MCF 10A (cell line): ENCODE data around the gene DCAF12. TPM values are rescaled to one million over a fixed set of nuclear protein-coding genes. Genes with fewer than 3 reads are reported as not detected.
A peak's percentile ranks its signal among the peaks of the same experiment; 100 is the strongest.

Experiments
- BruUV-seq: library from RNA; stranded (reverse); fragments of 400-500 nt; replicated peaks from 2 replicates; lab custom pipeline; 2021; lab: Mats Ljungman, UMichigan
- CTCF ChIA-PET: fragments of 300-600 bp; sonication (Branson Sonifier 250); formaldehyde crosslinking; extraction: SDS; loops from one replicate; lab custom pipeline; 2021; ENCODE audit warnings: antibody characterized with exemption, inconsistent platforms; lab: Yijun Ruan, JAX
- POLR2A ChIA-PET: fragments of 300-600, 350-650 bp; sonication (Branson Sonifier 250); formaldehyde crosslinking; extraction: SDS; loops from one replicate; lab custom pipeline; 2020; ENCODE audit warnings: antibody characterized with exemption, inconsistent platforms; lab: Yijun Ruan, JAX
- DNase-seq: peaks from one replicate; pipeline ENCODE4 v3.0.0-alpha.2; 2018; ENCODE audit not compliant: unreplicated experiment
- H3K27ac Mint-ChIP-seq: one replicate; pipeline ENCODE4 v1.8.0; 2022; ENCODE audit warnings: mild to moderate bottlenecking, low read depth, mixed read lengths; ENCODE audit not compliant: unreplicated experiment
- H3K27me3 Mint-ChIP-seq: one replicate; pipeline ENCODE4 v1.8.0; 2022; ENCODE audit warnings: mixed read lengths; ENCODE audit not compliant: insufficient read depth, unreplicated experiment
- H3K36me3 Mint-ChIP-seq: one replicate; pipeline ENCODE4 v1.8.0; 2022; ENCODE audit warnings: mild to moderate bottlenecking, moderate library complexity, mixed read lengths; ENCODE audit not compliant: insufficient read depth, unreplicated experiment
- H3K4me1 Mint-ChIP-seq: one replicate; pipeline ENCODE4 v1.8.0; 2022; ENCODE audit warnings: mixed read lengths; ENCODE audit not compliant: insufficient read depth, unreplicated experiment
- H3K4me3 Mint-ChIP-seq: one replicate; pipeline ENCODE4 v1.8.0; 2022; ENCODE audit warnings: mild to moderate bottlenecking, moderate library complexity, mixed read lengths; ENCODE audit not compliant: unreplicated experiment
- H3K9me3 Mint-ChIP-seq: one replicate; pipeline ENCODE4 v1.8.0; 2022; ENCODE audit warnings: mixed read lengths; ENCODE audit not compliant: unreplicated experiment
- intact Hi-C: fragments of 100-400 bp; cut with micrococcal nuclease; formaldehyde crosslinking; loops from 2 replicates; pipeline ENCODE4 v1.14.1; 2022
- total RNA-seq: library from RNA; stranded (reverse); gene quantifications from 2 replicates; pipeline ENCODE4 v1.2.3, GENCODE V29; 2022
- TF ChIP-seq, protein P1 (sequence below): fragments of 200-600 bp; IDR thresholded peaks from one replicate; pipeline ENCODE4 v1.8.0; 2022; ENCODE audit warnings: antibody characterized with exemption, mild to moderate bottlenecking; ENCODE audit not compliant: unreplicated experiment

The DCAF12 gene
- total RNA-seq, 1 experiment from 2014 or later = 39.8 TPM

DNA sequence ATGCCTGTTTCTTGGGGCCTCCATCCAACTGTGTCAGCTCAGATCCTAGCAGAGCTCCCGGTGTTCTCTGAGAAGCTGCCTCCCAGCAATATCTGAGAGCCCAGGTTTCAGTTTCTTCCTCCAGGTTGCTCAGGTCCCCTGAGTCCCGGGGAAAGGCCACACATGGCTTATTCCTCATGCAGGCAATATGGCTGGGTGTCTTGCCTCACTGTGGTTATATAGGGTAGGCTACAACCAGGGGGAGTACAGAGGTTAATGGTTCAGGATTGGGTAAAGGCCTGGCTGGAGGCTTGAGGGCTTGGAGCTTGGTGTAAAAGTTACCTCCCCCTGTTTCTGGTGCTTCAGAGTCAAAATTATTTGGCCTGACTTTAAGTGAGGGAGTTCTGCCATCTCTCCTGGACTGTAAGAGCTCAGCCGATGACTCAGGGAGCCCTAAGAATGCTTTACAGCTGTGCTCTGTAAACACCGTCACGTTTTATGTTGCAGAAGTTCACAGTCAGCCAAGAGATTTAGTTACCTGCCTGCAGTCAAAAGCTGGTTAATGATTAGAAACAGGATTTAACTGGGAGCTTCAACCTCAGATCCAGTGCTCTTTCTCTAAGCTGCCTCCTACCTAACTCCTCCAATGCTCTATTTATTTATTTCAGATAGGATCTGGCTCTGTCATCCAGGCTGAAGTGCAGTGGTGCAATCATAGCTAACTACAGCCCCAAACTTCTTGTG, 53.5 kb downstream of the DCAF12 start:
- TF ChIP-seq, protein P1, sequence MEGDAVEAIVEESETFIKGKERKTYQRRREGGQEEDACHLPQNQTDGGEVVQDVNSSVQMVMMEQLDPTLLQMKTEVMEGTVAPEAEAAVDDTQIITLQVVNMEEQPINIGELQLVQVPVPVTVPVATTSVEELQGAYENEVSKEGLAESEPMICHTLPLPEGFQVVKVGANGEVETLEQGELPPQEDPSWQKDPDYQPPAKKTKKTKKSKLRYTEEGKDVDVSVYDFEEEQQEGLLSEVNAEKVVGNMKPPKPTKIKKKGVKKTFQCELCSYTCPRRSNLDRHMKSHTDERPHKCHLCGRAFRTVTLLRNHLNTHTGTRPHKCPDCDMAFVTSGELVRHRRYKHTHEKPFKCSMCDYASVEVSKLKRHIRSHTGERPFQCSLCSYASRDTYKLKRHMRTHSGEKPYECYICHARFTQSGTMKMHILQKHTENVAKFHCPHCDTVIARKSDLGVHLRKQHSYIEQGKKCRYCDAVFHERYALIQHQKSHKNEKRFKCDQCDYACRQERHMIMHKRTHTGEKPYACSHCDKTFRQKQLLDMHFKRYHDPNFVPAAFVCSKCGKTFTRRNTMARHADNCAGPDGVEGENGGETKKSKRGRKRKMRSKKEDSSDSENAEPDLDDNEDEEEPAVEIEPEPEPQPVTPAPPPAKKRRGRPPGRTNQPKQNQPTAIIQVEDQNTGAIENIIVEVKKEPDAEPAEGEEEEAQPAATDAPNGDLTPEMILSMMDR = no peak
- BruUV-seq = no TSS peak
- no peaks in the 10 kb centered on the region for H3K27me3 Mint-ChIP-seq
- peak overlapping the region; percentile 81 for H3K27ac Mint-ChIP-seq
- H3K36me3 Mint-ChIP-seq = no peaks in the 10 kb centered on the region
- DNase-seq = peak; percentile 80
- H3K4me3 Mint-ChIP-seq = no peak overlapping the region
- ChIA-PET CTCF (interaction anchor here (0.6 to 4.1 kb wide), 44 partner anchors 10 to 1043 kb away, joined by 3 to 39 read pairs (median 4); partner anchors contain the start of genes UBAP1 and UBAP2), POLR2A (interaction anchor here (0.6 to 4.7 kb wide), 25 partner anchors 8 to 564 kb away, joined by 3 to 105 read pairs (median 4); partner anchors contain the start of genes UBAP1 and UBAP2)
- H3K4me1 Mint-ChIP-seq = peaks cover 22% of the 10 kb centered on the region
- H3K9me3 Mint-ChIP-seq = no peaks in the 10 kb centered on the region
- intact Hi-C loops = loop anchor here (5.0 kb wide), 2 partner anchors 146 to 256 kb away; partner anchors contain the start of gene UBE2R2

GRCh38 chr9:34072410-34072809, 54.1 kb downstream of the DCAF12 start:
- ChIA-PET CTCF (interaction anchor here (0.6 to 4.1 kb wide), 17 partner anchors 13 to 464 kb away, joined by 3 to 39 read pairs (median 5); partner anchors contain the start of gene UBAP2), POLR2A (interaction anchor here (0.6 to 4.7 kb wide), 16 partner anchors 8 to 448 kb away, joined by 3 to 105 read pairs (median 4); partner anchors contain the start of genes UBAP1 and UBAP2)
- TF ChIP-seq, protein P1 = no peak
- H3K9me3 Mint-ChIP-seq = no peaks in the 10 kb centered on the region
- H3K36me3 Mint-ChIP-seq = no peaks in the 10 kb centered on the region
- H3K27me3 Mint-ChIP-seq = no peaks in the 10 kb centered on the region
- peak overlapping the region; percentile 81 for H3K27ac Mint-ChIP-seq
- H3K4me1 Mint-ChIP-seq = peaks cover 22% of the 10 kb centered on the region
- H3K4me3 Mint-ChIP-seq = no peak overlapping the region
- intact Hi-C loops = loop anchor here (5.0 kb wide), 2 partner anchors 145 to 255 kb away; partner anchors contain the start of gene UBE2R2
- peak; percentile 81 for DNase-seq
- no TSS peak for BruUV-seq

DNA sequence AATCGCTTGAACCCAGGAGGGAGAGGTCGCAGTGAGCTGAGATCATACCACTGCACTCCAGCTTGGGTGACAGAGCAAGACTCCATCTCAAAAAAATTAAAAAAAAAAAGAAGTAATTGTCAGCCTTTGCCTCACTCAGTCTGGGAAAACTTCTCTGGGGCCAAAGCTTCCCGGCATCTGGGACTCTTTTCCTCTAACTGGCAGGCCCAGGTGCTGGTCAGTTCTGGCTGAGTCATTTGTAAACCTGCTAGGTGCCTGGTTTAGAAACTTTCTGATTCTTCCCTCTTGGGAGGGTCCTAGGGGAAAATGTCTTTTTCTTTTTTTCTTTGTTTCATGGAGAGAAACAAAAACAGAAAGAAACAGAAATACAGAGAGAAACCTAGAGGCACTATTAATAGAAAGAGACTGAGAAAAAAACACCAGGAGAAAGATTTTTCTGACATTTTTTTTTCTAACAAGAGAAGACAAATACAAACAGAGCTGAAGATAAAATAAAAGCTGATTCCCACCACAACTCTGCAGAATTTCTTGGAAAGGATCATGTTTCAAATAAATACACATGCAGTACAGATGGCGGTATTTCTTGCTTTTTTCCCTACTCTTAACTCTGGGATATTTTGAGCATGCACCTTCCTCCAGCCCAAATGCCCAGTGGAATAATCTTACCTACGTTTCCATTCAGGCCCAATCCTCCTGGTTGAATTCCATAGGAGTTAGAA, 55.7 kb downstream of the DCAF12 start:
- H3K4me3 Mint-ChIP-seq = no peak overlapping the region
- peaks cover 22% of the 10 kb centered on the region for H3K4me1 Mint-ChIP-seq
- H3K27me3 Mint-ChIP-seq = no peaks in the 10 kb centered on the region
- no peaks in the 10 kb centered on the region for H3K9me3 Mint-ChIP-seq
- no TSS peak for BruUV-seq
- TF ChIP-seq, protein P1 = no peak
- ChIA-PET CTCF (interaction anchor here (0.6 to 3.7 kb wide), 4 partner anchors 23 to 745 kb away, joined by 3 to 20 read pairs (median 3); partner anchors contain the start of gene UBAP2), POLR2A (interaction anchor here (0.6 to 4.7 kb wide), 3 partner anchors 14 to 54 kb away, joined by 3 to 105 read pairs (median 3); partner anchors contain the start of gene UBAP2)
- H3K27ac Mint-ChIP-seq = peak overlapping the region; percentile 41
- intact Hi-C loops = loop anchor here (5.0 kb wide), 2 partner anchors 143 to 253 kb away; partner anchors contain the start of gene UBE2R2
- H3K36me3 Mint-ChIP-seq = no peaks in the 10 kb centered on the region
- peak; percentile 22 for DNase-seq
